ENCODE measurements around the gene TEDDM1.

The TEDDM1 gene

GRCh38 chr1:182430263-182431068 lies 30.0 kb upstream of the TEDDM1 start:
- no peaks in the 10 kb centered on the region for H3K4me1 ChIP-seq (ENCODE audit: control insufficient read depth in 1 of 2, insufficient read depth in 2 of 2, low read length in 2 of 2)
- no peaks in the 10 kb centered on the region for H3K36me3 ChIP-seq (ENCODE audit: control insufficient read depth in 1 of 2, insufficient read depth in 2 of 2, low read length in 2 of 2)
- no peaks in the 10 kb centered on the region for H3K9me3 ChIP-seq (ENCODE audit: control insufficient read depth in 1 of 2, low read length in 2 of 2)
- no peaks in the 10 kb centered on the region for H3K27me3 ChIP-seq (ENCODE audit: low read depth, low read length)
- no peak overlapping the region for H3K4me3 ChIP-seq (ENCODE audit: low read depth in 1 of 2, low read length in 2 of 2)
- no peak overlapping the region for H3K27ac ChIP-seq (ENCODE audit: low read length)

DNA sequence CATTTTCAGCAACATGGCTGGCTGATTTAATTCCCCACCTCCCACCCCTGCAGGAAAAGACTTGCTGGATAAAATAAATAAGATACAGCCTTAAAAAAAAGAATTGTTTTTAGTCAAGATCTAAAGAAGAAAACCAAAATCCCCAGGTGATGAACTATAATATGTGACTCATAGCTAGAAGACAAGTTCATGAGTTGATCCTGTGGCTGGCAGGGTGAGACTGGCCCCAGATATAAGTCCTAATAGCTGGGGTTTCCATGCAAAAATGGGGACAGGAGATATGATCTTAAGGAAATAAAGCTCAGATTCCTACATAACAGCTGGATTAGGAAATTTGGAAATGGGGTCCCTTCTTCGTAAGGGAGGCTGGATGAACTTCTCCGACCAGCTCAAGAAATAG lies 27.6 kb upstream of the TEDDM1 start:
- Histone ChIP-seq H3K9me3 (ENCODE audit: control insufficient read depth in 1 of 2, low read length in 2 of 2) (no peaks in the 10 kb centered on the region), H3K27me3 (ENCODE audit: low read depth, low read length) (no peaks in the 10 kb centered on the region), H3K27ac (ENCODE audit: low read length) (no peak overlapping the region), H3K36me3 (ENCODE audit: control insufficient read depth in 1 of 2, insufficient read depth in 2 of 2, low read length in 2 of 2) (no peaks in the 10 kb centered on the region), H3K4me1 (ENCODE audit: control insufficient read depth in 1 of 2, insufficient read depth in 2 of 2, low read length in 2 of 2) (no peaks in the 10 kb centered on the region), H3K4me3 (ENCODE audit: low read depth in 1 of 2, low read length in 2 of 2) (no peak overlapping the region)

DNA sequence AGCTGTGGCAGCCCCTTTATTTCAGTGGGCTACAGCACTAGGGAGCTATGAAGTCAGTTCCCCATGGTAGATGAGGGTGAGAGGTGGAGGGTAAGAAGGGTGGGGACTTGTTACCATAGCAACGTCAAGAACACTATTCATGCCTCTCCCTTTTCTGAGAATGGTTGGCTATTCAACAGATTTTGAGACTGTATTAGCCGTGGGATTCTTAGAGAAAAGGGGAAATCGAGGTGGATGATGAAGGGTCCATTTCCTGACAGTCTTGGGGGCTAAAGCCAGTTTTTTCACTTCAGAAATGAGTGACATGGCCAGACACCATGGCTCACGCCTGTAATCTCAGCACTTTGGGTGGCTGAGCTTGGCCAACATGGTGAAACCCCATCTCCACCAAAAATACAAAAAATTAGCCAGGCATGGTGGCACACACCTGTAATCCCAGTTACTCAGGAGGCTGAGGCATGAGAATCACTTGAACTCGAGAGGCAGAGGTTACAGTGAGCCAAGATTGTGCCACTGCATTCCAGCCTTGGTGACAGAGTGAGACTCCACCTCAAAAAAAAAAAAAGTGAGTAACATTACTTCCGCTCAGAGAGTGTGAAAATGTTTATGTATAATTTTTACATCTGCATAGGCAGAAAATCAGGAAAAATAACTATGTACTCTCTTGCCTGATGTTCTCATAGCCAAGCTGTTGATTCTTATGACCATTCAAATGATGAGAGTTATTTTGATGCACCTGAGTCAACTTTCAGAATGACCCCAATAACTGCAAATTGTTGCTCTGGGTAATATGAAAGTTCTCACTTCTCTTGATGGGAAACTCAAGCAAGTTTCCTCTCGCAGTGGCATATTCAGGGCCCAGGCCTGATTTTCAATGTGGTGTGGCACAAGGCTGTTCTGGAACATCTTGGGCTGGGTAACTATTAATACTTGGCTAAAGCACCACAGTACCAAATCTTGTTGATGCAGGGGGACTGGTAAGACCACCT lies 26.3 kb upstream of the TEDDM1 start:
- Histone ChIP-seq H3K4me1 (ENCODE audit: control insufficient read depth in 1 of 2, insufficient read depth in 2 of 2, low read length in 2 of 2) (no peaks in the 10 kb centered on the region), H3K27me3 (ENCODE audit: low read depth, low read length) (no peaks in the 10 kb centered on the region), H3K4me3 (ENCODE audit: low read depth in 1 of 2, low read length in 2 of 2) (no peak overlapping the region), H3K9me3 (ENCODE audit: control insufficient read depth in 1 of 2, low read length in 2 of 2) (no peaks in the 10 kb centered on the region), H3K36me3 (ENCODE audit: control insufficient read depth in 1 of 2, insufficient read depth in 2 of 2, low read length in 2 of 2) (no peaks in the 10 kb centered on the region), H3K27ac (ENCODE audit: low read length) (no peak overlapping the region)

DNA sequence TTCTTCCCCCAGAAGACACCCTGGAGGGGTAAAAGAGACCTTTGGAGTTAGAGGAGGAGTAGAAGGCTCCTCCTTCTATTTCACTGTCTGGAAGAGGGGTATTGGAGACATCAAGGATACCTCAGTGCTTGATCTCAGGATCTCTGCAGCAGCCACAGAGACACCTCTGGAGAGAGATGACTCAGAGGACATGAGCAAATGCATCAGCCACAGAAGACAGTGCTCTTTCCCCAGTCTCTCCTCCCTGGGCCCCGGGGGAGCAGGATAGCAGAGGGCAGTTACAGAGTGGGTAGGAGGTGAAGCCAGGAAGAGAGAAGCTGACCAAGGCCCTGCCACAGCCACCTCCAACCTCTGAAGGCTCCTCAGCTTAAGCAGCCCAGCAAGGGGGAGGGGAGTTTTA lies 15.3 kb upstream of the TEDDM1 start:
- H3K27ac ChIP-seq (ENCODE audit: low read length) = no peak overlapping the region
- no peaks in the 10 kb centered on the region for H3K27me3 ChIP-seq (ENCODE audit: low read depth, low read length)
- H3K4me3 ChIP-seq (ENCODE audit: low read depth in 1 of 2, low read length in 2 of 2) = no peak overlapping the region
- no peaks in the 10 kb centered on the region for H3K9me3 ChIP-seq (ENCODE audit: control insufficient read depth in 1 of 2, low read length in 2 of 2)
- no peaks in the 10 kb centered on the region for H3K36me3 ChIP-seq (ENCODE audit: control insufficient read depth in 1 of 2, insufficient read depth in 2 of 2, low read length in 2 of 2)
- H3K4me1 ChIP-seq (ENCODE audit: control insufficient read depth in 1 of 2, insufficient read depth in 2 of 2, low read length in 2 of 2) = no peaks in the 10 kb centered on the region

DNA sequence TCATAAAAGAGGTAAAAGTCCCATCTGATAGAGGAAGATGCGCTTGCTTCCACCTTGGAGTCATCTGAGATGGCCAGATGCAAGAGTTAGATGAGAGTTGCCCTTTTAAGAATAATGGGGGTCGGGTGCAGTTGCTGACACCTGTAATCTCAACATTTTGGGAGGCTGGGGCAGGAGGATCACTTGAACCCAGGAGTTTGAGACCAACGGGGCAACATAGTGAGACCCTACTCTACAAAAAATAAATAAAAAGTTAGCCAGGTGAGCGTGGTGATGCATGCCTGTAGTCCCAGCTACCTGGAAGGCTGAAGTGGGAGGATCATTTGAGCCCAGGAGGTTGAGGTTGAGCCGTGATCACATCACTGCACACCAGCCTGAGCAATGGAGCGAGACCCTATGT lies 13.5 kb upstream of the TEDDM1 start:
- Histone ChIP-seq H3K36me3 (ENCODE audit: control insufficient read depth in 1 of 2, insufficient read depth in 2 of 2, low read length in 2 of 2) (no peaks in the 10 kb centered on the region), H3K4me1 (ENCODE audit: control insufficient read depth in 1 of 2, insufficient read depth in 2 of 2, low read length in 2 of 2) (no peaks in the 10 kb centered on the region), H3K27me3 (ENCODE audit: low read depth, low read length) (no peaks in the 10 kb centered on the region), H3K27ac (ENCODE audit: low read length) (no peak overlapping the region), H3K9me3 (ENCODE audit: control insufficient read depth in 1 of 2, low read length in 2 of 2) (no peaks in the 10 kb centered on the region), H3K4me3 (ENCODE audit: low read depth in 1 of 2, low read length in 2 of 2) (no peak overlapping the region)

- Histone ChIP-seq H3K27me3 (ENCODE audit: low read depth, low read length) (no peaks in the 10 kb centered on the region), H3K9me3 (ENCODE audit: control insufficient read depth in 1 of 2, low read length in 2 of 2) (no peaks in the 10 kb centered on the region), H3K4me1 (ENCODE audit: control insufficient read depth in 1 of 2, insufficient read depth in 2 of 2, low read length in 2 of 2) (no peaks in the 10 kb centered on the region), H3K36me3 (ENCODE audit: control insufficient read depth in 1 of 2, insufficient read depth in 2 of 2, low read length in 2 of 2) (no peaks in the 10 kb centered on the region), H3K27ac (ENCODE audit: low read length) (no peak overlapping the region), H3K4me3 (ENCODE audit: low read depth in 1 of 2, low read length in 2 of 2) (no peak overlapping the region)
Measured at GRCh38 chr1:182413486-182413885, 13.0 kb upstream of the TEDDM1 start.

DNA sequence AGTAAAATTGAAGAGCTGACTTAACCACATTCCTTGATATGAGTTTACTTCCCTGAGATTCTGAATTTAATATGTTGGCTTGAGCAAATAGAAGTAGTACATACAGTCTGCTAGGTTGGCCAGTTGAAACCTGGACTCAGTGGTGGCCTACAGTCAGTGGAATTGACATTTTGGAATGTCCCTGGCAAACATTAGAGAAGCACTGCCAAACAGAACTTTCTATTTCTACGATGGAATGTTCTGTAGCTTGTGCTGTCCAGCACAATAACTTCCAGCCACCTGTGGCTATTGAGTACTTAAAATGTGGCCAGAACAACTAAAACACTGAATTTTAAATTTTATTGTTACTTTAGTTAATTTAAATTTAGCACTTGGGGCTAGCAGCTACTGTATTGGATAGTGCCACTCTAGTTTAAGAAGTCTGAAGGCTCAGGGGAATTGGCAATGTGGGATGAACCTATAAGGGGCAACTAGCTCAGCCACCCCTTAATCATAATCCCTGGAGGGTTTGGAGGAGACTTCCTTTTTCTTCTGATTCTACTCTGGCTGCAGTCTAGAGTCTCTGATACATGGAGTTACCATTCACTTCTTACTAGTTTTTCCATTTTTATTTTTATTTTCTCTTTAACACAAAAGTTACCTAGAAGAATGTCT lies 10.3 kb upstream of the TEDDM1 start:
- Histone ChIP-seq H3K27me3 (ENCODE audit: low read depth, low read length) (no peaks in the 10 kb centered on the region), H3K9me3 (ENCODE audit: control insufficient read depth in 1 of 2, low read length in 2 of 2) (no peaks in the 10 kb centered on the region), H3K4me3 (ENCODE audit: low read depth in 1 of 2, low read length in 2 of 2) (no peak overlapping the region), H3K36me3 (ENCODE audit: control insufficient read depth in 1 of 2, insufficient read depth in 2 of 2, low read length in 2 of 2) (no peaks in the 10 kb centered on the region), H3K4me1 (ENCODE audit: control insufficient read depth in 1 of 2, insufficient read depth in 2 of 2, low read length in 2 of 2) (no peaks in the 10 kb centered on the region), H3K27ac (ENCODE audit: low read length) (no peak overlapping the region)

DNA sequence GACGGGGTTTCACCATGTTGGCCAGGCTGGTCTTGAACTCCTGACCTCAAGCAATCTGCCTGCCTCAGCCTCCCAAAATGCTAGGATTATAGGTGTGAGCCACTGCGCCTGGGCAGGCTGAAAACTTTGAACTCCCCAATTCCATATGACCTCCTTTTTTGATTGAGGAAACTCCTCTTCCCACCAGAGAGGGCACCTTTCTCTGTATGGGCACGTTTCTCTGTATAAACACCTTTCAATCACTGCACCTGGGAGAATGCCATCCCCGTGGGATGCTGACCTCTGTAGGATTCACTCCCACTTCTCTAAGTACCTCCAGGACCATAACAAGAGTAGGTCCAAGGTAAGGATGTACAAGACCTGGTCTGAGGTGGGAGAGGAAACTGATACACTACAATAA lies 9.7 kb upstream of the TEDDM1 start:
- H3K9me3 ChIP-seq (ENCODE audit: control insufficient read depth in 1 of 2, low read length in 2 of 2) = no peaks in the 10 kb centered on the region
- H3K27me3 ChIP-seq (ENCODE audit: low read depth, low read length) = no peaks in the 10 kb centered on the region
- no peaks in the 10 kb centered on the region for H3K36me3 ChIP-seq (ENCODE audit: control insufficient read depth in 1 of 2, insufficient read depth in 2 of 2, low read length in 2 of 2)
- H3K4me3 ChIP-seq (ENCODE audit: low read depth in 1 of 2, low read length in 2 of 2) = no peak overlapping the region
- H3K4me1 ChIP-seq (ENCODE audit: control insufficient read depth in 1 of 2, insufficient read depth in 2 of 2, low read length in 2 of 2) = no peaks in the 10 kb centered on the region
- no peak overlapping the region for H3K27ac ChIP-seq (ENCODE audit: low read length)

GRCh38 chr1:182408435-182409075 lies 8.1 kb upstream of the TEDDM1 start:
- H3K4me1 ChIP-seq (ENCODE audit: control insufficient read depth in 1 of 2, insufficient read depth in 2 of 2, low read length in 2 of 2) = no peaks in the 10 kb centered on the region
- H3K9me3 ChIP-seq (ENCODE audit: control insufficient read depth in 1 of 2, low read length in 2 of 2) = no peaks in the 10 kb centered on the region
- no peak overlapping the region for H3K27ac ChIP-seq (ENCODE audit: low read length)
- H3K36me3 ChIP-seq (ENCODE audit: control insufficient read depth in 1 of 2, insufficient read depth in 2 of 2, low read length in 2 of 2) = no peaks in the 10 kb centered on the region
- no peak overlapping the region for H3K4me3 ChIP-seq (ENCODE audit: low read depth in 1 of 2, low read length in 2 of 2)
- H3K27me3 ChIP-seq (ENCODE audit: low read depth, low read length) = no peaks in the 10 kb centered on the region

- H3K36me3 ChIP-seq (ENCODE audit: control insufficient read depth in 1 of 2, insufficient read depth in 2 of 2, low read length in 2 of 2) = no peaks in the 10 kb centered on the region
- no peaks in the 10 kb centered on the region for H3K27me3 ChIP-seq (ENCODE audit: low read depth, low read length)
- no peaks in the 10 kb centered on the region for H3K9me3 ChIP-seq (ENCODE audit: control insufficient read depth in 1 of 2, low read length in 2 of 2)
- H3K4me1 ChIP-seq (ENCODE audit: control insufficient read depth in 1 of 2, insufficient read depth in 2 of 2, low read length in 2 of 2) = no peaks in the 10 kb centered on the region
- H3K27ac ChIP-seq (ENCODE audit: low read length) = no peak overlapping the region
- H3K4me3 ChIP-seq (ENCODE audit: low read depth in 1 of 2, low read length in 2 of 2) = no peak overlapping the region
Measured at GRCh38 chr1:182407724-182408123, 7.3 kb upstream of the TEDDM1 start.

GRCh38 chr1:182406012-182406411 lies 5.5 kb upstream of the TEDDM1 start:
- no peak overlapping the region for H3K4me3 ChIP-seq (ENCODE audit: low read depth in 1 of 2, low read length in 2 of 2)
- H3K27me3 ChIP-seq (ENCODE audit: low read depth, low read length) = no peaks in the 10 kb centered on the region
- H3K27ac ChIP-seq (ENCODE audit: low read length) = no peak overlapping the region
- H3K9me3 ChIP-seq (ENCODE audit: control insufficient read depth in 1 of 2, low read length in 2 of 2) = no peaks in the 10 kb centered on the region
- no peaks in the 10 kb centered on the region for H3K36me3 ChIP-seq (ENCODE audit: control insufficient read depth in 1 of 2, insufficient read depth in 2 of 2, low read length in 2 of 2)
- H3K4me1 ChIP-seq (ENCODE audit: control insufficient read depth in 1 of 2, insufficient read depth in 2 of 2, low read length in 2 of 2) = no peaks in the 10 kb centered on the region
